ENCODE measurements around the gene NPAT. TPM values are rescaled to one million over a fixed set of nuclear protein-coding genes. Genes with fewer than 3 reads are reported as not detected.

NPAT gene
- polyA plus RNA-seq, 1 donor from 2014 or later: 10.8 TPM

- TF ChIP-seq CTCF (IDR thresholded peaks at IDR 0.05; ENCODE audit: poor library complexity, severe bottlenecking): no peak
- no peak for TF ChIP-seq TAF1 (IDR thresholded peaks at IDR 0.05; ENCODE audit: low read depth)
- Histone ChIP-seq H3K36me3 (ENCODE audit: insufficient read depth, low read length) (peaks cover 4% of the 10 kb centered on the region), H3K79me2 (replicated peaks; ENCODE audit: insufficient read depth, low read length) (peaks cover 49% of the 10 kb centered on the region), H3K27me3 (ENCODE audit: insufficient read depth, low read depth, low read length) (no peaks in the 10 kb centered on the region), H4K20me1 (ENCODE audit: insufficient read depth) (no peaks in the 10 kb centered on the region), H3K9ac (ENCODE audit: low read length) (no peak overlapping the region), H3K27ac (ENCODE audit: low read length) (no peak overlapping the region), H3K9me2 (ENCODE audit: insufficient read depth, low read length) (no peaks in the 10 kb centered on the region), H3K9me3 (ENCODE audit: low read length) (no peaks in the 10 kb centered on the region), H2AFZ (ENCODE audit: low read depth, low read length) (no peak overlapping the region), H3F3A (ENCODE audit: insufficient read depth, low read length, poor library complexity, severe bottlenecking) (no peaks in the 10 kb centered on the region), H3K4me2 (ENCODE audit: low read length) (no peak overlapping the region), H3K4me3 (ENCODE audit: low read length) (no peak overlapping the region)
These were observed 8.7 kb downstream of the NPAT start for GRCh38 chr11:108213784-108214183.

- Histone ChIP-seq H2AFZ (ENCODE audit: low read depth, low read length) (no peak overlapping the region), H4K20me1 (ENCODE audit: insufficient read depth) (no peaks in the 10 kb centered on the region), H3K4me2 (ENCODE audit: low read length) (no peak overlapping the region), H3K79me2 (replicated peaks; ENCODE audit: insufficient read depth, low read length) (peaks cover 22% of the 10 kb centered on the region), H3K4me3 (ENCODE audit: low read length) (no peak overlapping the region), H3K27me3 (ENCODE audit: insufficient read depth, low read depth, low read length) (no peaks in the 10 kb centered on the region), H3K36me3 (ENCODE audit: insufficient read depth, low read length) (peaks cover 4% of the 10 kb centered on the region), H3K9ac (ENCODE audit: low read length) (no peak overlapping the region), H3K27ac (ENCODE audit: low read length) (no peak overlapping the region), H3K9me2 (ENCODE audit: insufficient read depth, low read length) (no peaks in the 10 kb centered on the region), H3F3A (ENCODE audit: insufficient read depth, low read length, poor library complexity, severe bottlenecking) (no peaks in the 10 kb centered on the region), H3K9me3 (ENCODE audit: low read length) (no peaks in the 10 kb centered on the region)
- TF ChIP-seq TAF1 (IDR thresholded peaks at IDR 0.05; ENCODE audit: low read depth): no peak
- TF ChIP-seq POLR2AphosphoS5 (IDR thresholded peaks at IDR 0.05): no peak
- no peak for TF ChIP-seq MXI1 (conservative IDR thresholded peaks at IDR 0.05; ENCODE audit: poor library complexity, severe bottlenecking)
- TF ChIP-seq RAD21 (conservative IDR thresholded peaks at IDR 0.05): no peak
- no peak for TF ChIP-seq SMC3 (conservative IDR thresholded peaks at IDR 0.05; ENCODE audit: poor library complexity)
- TF ChIP-seq EZH2 (IDR thresholded peaks at IDR 0.05; ENCODE audit: borderline replicate concordance, insufficient read depth, low read length, poor library complexity, severe bottlenecking): no peak
- no peak for TF ChIP-seq EP300 (conservative IDR thresholded peaks at IDR 0.05; ENCODE audit: poor library complexity, severe bottlenecking)
- no peak for TF ChIP-seq CTCF (IDR thresholded peaks at IDR 0.05; ENCODE audit: poor library complexity, severe bottlenecking)
- no peak for TF ChIP-seq REST (IDR thresholded peaks at IDR 0.05; ENCODE audit: borderline replicate concordance)
These were observed 12.0 kb downstream of the NPAT start for GRCh38 chr11:108210441-108210840.
